ENCODE measurements around the gene KCNC3.

Gene KCNC3

DNA sequence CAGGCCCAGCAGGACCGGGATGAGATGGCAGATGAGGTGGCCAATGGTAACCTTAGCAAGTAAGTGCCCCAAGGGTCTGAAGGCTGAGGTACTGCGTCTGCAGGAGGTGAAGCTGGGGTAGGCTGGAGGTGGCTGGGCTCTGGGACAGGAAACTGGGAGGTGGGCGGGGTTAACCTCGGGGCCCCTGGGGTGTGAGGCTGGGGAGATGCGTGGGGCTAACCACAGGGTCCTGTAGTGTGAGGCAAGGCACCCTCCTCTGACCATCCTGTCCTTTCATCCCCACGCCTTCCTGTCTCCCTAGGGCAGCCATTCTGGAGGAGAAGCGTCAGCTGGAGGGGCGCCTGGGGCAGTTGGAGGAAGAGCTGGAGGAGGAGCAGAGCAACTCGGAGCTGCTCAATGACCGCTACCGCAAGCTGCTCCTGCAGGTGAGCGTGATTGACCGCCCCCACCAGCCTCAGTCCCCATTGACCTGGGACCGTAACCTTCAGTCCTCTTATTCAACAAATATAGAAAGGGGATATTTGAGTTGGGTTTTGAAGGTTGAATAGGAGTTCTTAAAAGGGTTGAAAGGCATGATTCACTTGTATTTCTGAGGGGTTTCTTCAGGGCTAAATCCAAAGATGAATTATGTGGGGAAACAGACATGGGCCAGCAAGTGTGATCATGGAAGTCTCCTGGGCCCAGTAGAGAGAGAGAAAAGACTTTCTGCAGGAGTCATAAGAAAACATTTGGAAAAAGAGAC, 35.7 kb downstream of the KCNC3 start:
- no peak for DNase-seq
- Histone ChIP-seq H3K9me3 (ENCODE audit: control extremely low read depth in 1 of 5, control insufficient read depth in 4 of 5, insufficient read depth in 2 of 5, low read depth in 1 of 5, low read length in 4 of 5) (peaks cover 0 to 3% (median 1%) of the 10 kb centered on the region in 5 experiments), H3K36me3 (ENCODE audit: control insufficient read depth in 4 of 4, insufficient read depth in 4 of 4, low read length in 3 of 4) (no peaks in the 10 kb centered on the region), H3K27ac (ENCODE audit: insufficient read depth in 1 of 2, low read depth in 1 of 2, low read length in 2 of 2, poor library complexity in 1 of 2, severe bottlenecking in 2 of 2) (no peak overlapping the region), H3K27me3 (replicated peaks in 2 of 5; ENCODE audit: control insufficient read depth in 4 of 5, insufficient read depth in 5 of 5, low read length in 4 of 5) (peaks cover 0 to 32% (median 2%) of the 10 kb centered on the region in 5 experiments), H3K4me3 (ENCODE audit: control insufficient read depth in 1 of 7, extremely low read depth in 1 of 7, insufficient read depth in 4 of 7, low read depth in 2 of 7, low read length in 6 of 7) (no peak overlapping the region), H3K4me1 (ENCODE audit: control extremely low read depth in 1 of 4, control insufficient read depth in 4 of 4, insufficient read depth in 4 of 4, low read length in 3 of 4) (no peaks in the 10 kb centered on the region)
- WGBS (ENCODE audit: insufficient coverage): 50% methylated on average over 6 of the region's 14 CpGs
- ChIA-PET CTCF (no interaction called here), POLR2A (no interaction called here)

GRCh38 chr19:50292216-50292827, 36.9 kb downstream of the KCNC3 start:
- Histone ChIP-seq H3K27ac (ENCODE audit: insufficient read depth in 1 of 2, low read depth in 1 of 2, low read length in 2 of 2, poor library complexity in 1 of 2, severe bottlenecking in 2 of 2) (no peak overlapping the region), H3K4me1 (ENCODE audit: control extremely low read depth in 1 of 4, control insufficient read depth in 4 of 4, insufficient read depth in 4 of 4, low read length in 3 of 4) (no peaks in the 10 kb centered on the region), H3K36me3 (ENCODE audit: control insufficient read depth in 4 of 4, insufficient read depth in 4 of 4, low read length in 3 of 4) (no peaks in the 10 kb centered on the region), H3K27me3 (replicated peaks in 2 of 5; ENCODE audit: control insufficient read depth in 4 of 5, insufficient read depth in 5 of 5, low read length in 4 of 5) (peaks cover 0 to 32% (median 2%) of the 10 kb centered on the region in 5 experiments), H3K9me3 (ENCODE audit: control extremely low read depth in 1 of 5, control insufficient read depth in 4 of 5, insufficient read depth in 2 of 5, low read depth in 1 of 5, low read length in 4 of 5) (peaks cover 0 to 7% (median 4%) of the 10 kb centered on the region in 5 experiments), H3K4me3 (ENCODE audit: control insufficient read depth in 1 of 7, extremely low read depth in 1 of 7, insufficient read depth in 4 of 7, low read depth in 2 of 7, low read length in 6 of 7) (no peak overlapping the region)
- 69% methylated on average over 10 of the region's 11 CpGs for WGBS (ENCODE audit: insufficient coverage)
- ChIA-PET CTCF (no interaction called here), POLR2A (no interaction called here)
- no peak for DNase-seq

GRCh38 chr19:50290775-50291174, 38.4 kb downstream of the KCNC3 start:
- ChIA-PET CTCF (no interaction called here), POLR2A (no interaction called here)
- H3K9me3 ChIP-seq (ENCODE audit: control extremely low read depth in 1 of 5, control insufficient read depth in 4 of 5, insufficient read depth in 2 of 5, low read depth in 1 of 5, low read length in 4 of 5): peaks cover 3 to 18% (median 6%) of the 10 kb centered on the region in 5 experiments
- no peak for DNase-seq
- no peaks in the 10 kb centered on the region for H3K4me1 ChIP-seq (ENCODE audit: control extremely low read depth in 1 of 4, control insufficient read depth in 4 of 4, insufficient read depth in 4 of 4, low read length in 3 of 4)
- H3K4me3 ChIP-seq (ENCODE audit: control insufficient read depth in 1 of 7, extremely low read depth in 1 of 7, insufficient read depth in 4 of 7, low read depth in 2 of 7, low read length in 6 of 7): no peak overlapping the region
- WGBS (ENCODE audit: insufficient coverage): 67% methylated on average over 13 of the region's 15 CpGs
- peaks cover 0 to 32% (median 2%) of the 10 kb centered on the region in 5 experiments for H3K27me3 ChIP-seq (replicated peaks in 2 of 5; ENCODE audit: control insufficient read depth in 4 of 5, insufficient read depth in 5 of 5, low read length in 4 of 5)
- no peaks in the 10 kb centered on the region for H3K36me3 ChIP-seq (ENCODE audit: control insufficient read depth in 4 of 4, insufficient read depth in 4 of 4, low read length in 3 of 4)
- H3K27ac ChIP-seq (ENCODE audit: insufficient read depth in 1 of 2, low read depth in 1 of 2, low read length in 2 of 2, poor library complexity in 1 of 2, severe bottlenecking in 2 of 2): no peak overlapping the region

GRCh38 chr19:50290011-50290410, 39.2 kb downstream of the KCNC3 start:
- no peak for DNase-seq
- Histone ChIP-seq H3K4me3 (ENCODE audit: control insufficient read depth in 1 of 7, extremely low read depth in 1 of 7, insufficient read depth in 4 of 7, low read depth in 2 of 7, low read length in 6 of 7) (no peak overlapping the region), H3K4me1 (ENCODE audit: control extremely low read depth in 1 of 4, control insufficient read depth in 4 of 4, insufficient read depth in 4 of 4, low read length in 3 of 4) (no peaks in the 10 kb centered on the region), H3K9me3 (ENCODE audit: control extremely low read depth in 1 of 5, control insufficient read depth in 4 of 5, insufficient read depth in 2 of 5, low read depth in 1 of 5, low read length in 4 of 5) (peaks cover 4 to 21% (median 8%) of the 10 kb centered on the region in 5 experiments), H3K36me3 (ENCODE audit: control insufficient read depth in 4 of 4, insufficient read depth in 4 of 4, low read length in 3 of 4) (no peaks in the 10 kb centered on the region), H3K27ac (ENCODE audit: insufficient read depth in 1 of 2, low read depth in 1 of 2, low read length in 2 of 2, poor library complexity in 1 of 2, severe bottlenecking in 2 of 2) (no peak overlapping the region), H3K27me3 (replicated peaks in 2 of 5; ENCODE audit: control insufficient read depth in 4 of 5, insufficient read depth in 5 of 5, low read length in 4 of 5) (peaks cover 0 to 32% (median 2%) of the 10 kb centered on the region in 5 experiments)
- ChIA-PET CTCF (no interaction called here), POLR2A (no interaction called here)
- WGBS (ENCODE audit: insufficient coverage): 94% methylated on average over 4 of the region's 6 CpGs

- CTCF ChIA-PET: no interaction called here
- H3K9me3 ChIP-seq (ENCODE audit: control extremely low read depth in 1 of 5, control insufficient read depth in 4 of 5, insufficient read depth in 2 of 5, low read depth in 1 of 5, low read length in 4 of 5): peaks cover 4 to 23% (median 9%) of the 10 kb centered on the region in 5 experiments
- peaks cover 0 to 32% (median 2%) of the 10 kb centered on the region in 5 experiments for H3K27me3 ChIP-seq (replicated peaks in 2 of 5; ENCODE audit: control insufficient read depth in 4 of 5, insufficient read depth in 5 of 5, low read length in 4 of 5)
- no peaks in the 10 kb centered on the region for H3K4me1 ChIP-seq (ENCODE audit: control extremely low read depth in 1 of 4, control insufficient read depth in 4 of 4, insufficient read depth in 4 of 4, low read length in 3 of 4)
- no peaks in the 10 kb centered on the region for H3K36me3 ChIP-seq (ENCODE audit: control insufficient read depth in 4 of 4, insufficient read depth in 4 of 4, low read length in 3 of 4)
- no peak for DNase-seq
- H3K4me3 ChIP-seq (ENCODE audit: control insufficient read depth in 1 of 7, extremely low read depth in 1 of 7, insufficient read depth in 4 of 7, low read depth in 2 of 7, low read length in 6 of 7): no peak overlapping the region
- no peak overlapping the region for H3K27ac ChIP-seq (ENCODE audit: insufficient read depth in 1 of 2, low read depth in 1 of 2, low read length in 2 of 2, poor library complexity in 1 of 2, severe bottlenecking in 2 of 2)
- POLR2A ChIA-PET: no interaction called here
- WGBS (ENCODE audit: insufficient coverage): 92% methylated on average over 4 of the region's 5 CpGs
Observed at GRCh38 chr19:50288954-50289353, 40.2 kb downstream of the KCNC3 start.

GRCh38 chr19:50287331-50287730, 41.8 kb downstream of the KCNC3 start:
- H3K36me3 ChIP-seq (ENCODE audit: control insufficient read depth in 4 of 4, insufficient read depth in 4 of 4, low read length in 3 of 4): no peaks in the 10 kb centered on the region
- no CpG with 5 or more reads among the region's 2 CpGs for WGBS (ENCODE audit: insufficient coverage)
- no peak overlapping the region for H3K4me3 ChIP-seq (ENCODE audit: control insufficient read depth in 1 of 7, extremely low read depth in 1 of 7, insufficient read depth in 4 of 7, low read depth in 2 of 7, low read length in 6 of 7)
- POLR2A ChIA-PET: no interaction called here
- H3K27me3 ChIP-seq (replicated peaks in 2 of 5; ENCODE audit: control insufficient read depth in 4 of 5, insufficient read depth in 5 of 5, low read length in 4 of 5): peaks cover 0 to 22% (median 2%) of the 10 kb centered on the region in 5 experiments
- H3K9me3 ChIP-seq (ENCODE audit: control extremely low read depth in 1 of 5, control insufficient read depth in 4 of 5, insufficient read depth in 2 of 5, low read depth in 1 of 5, low read length in 4 of 5): peaks cover 4 to 23% (median 9%) of the 10 kb centered on the region in 5 experiments
- CTCF ChIA-PET: no interaction called here
- H3K4me1 ChIP-seq (ENCODE audit: control extremely low read depth in 1 of 4, control insufficient read depth in 4 of 4, insufficient read depth in 4 of 4, low read length in 3 of 4): no peaks in the 10 kb centered on the region
- DNase-seq: no peak
- no peak overlapping the region for H3K27ac ChIP-seq (ENCODE audit: insufficient read depth in 1 of 2, low read depth in 1 of 2, low read length in 2 of 2, poor library complexity in 1 of 2, severe bottlenecking in 2 of 2)

DNA sequence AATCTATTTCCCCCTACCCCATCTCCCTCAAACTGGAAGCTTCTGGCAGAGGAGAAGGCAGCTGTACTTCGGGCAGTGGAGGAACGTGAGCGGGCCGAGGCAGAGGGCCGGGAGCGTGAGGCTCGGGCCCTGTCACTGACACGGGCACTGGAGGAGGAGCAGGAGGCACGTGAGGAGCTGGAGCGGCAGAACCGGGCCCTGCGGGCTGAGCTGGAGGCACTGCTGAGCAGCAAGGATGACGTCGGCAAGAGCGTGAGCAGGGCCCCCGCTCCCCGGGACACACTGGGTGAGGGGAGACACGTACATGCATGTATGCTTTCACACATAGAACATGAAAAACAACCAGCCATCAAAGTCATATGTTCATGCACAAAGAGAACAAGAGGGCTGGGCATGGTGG, 42.7 kb downstream of the KCNC3 start:
- Histone ChIP-seq H3K4me1 (ENCODE audit: control extremely low read depth in 1 of 4, control insufficient read depth in 4 of 4, insufficient read depth in 4 of 4, low read length in 3 of 4) (no peaks in the 10 kb centered on the region), H3K36me3 (ENCODE audit: control insufficient read depth in 4 of 4, insufficient read depth in 4 of 4, low read length in 3 of 4) (no peaks in the 10 kb centered on the region), H3K4me3 (ENCODE audit: control insufficient read depth in 1 of 7, extremely low read depth in 1 of 7, insufficient read depth in 4 of 7, low read depth in 2 of 7, low read length in 6 of 7) (no peak overlapping the region), H3K27ac (ENCODE audit: insufficient read depth in 1 of 2, low read depth in 1 of 2, low read length in 2 of 2, poor library complexity in 1 of 2, severe bottlenecking in 2 of 2) (no peak overlapping the region), H3K27me3 (replicated peaks in 2 of 5; ENCODE audit: control insufficient read depth in 4 of 5, insufficient read depth in 5 of 5, low read length in 4 of 5) (peaks cover 0 to 17% (median 0%) of the 10 kb centered on the region in 5 experiments), H3K9me3 (ENCODE audit: control extremely low read depth in 1 of 5, control insufficient read depth in 4 of 5, insufficient read depth in 2 of 5, low read depth in 1 of 5, low read length in 4 of 5) (peaks cover 4 to 23% (median 9%) of the 10 kb centered on the region in 5 experiments)
- DNase-seq: no peak
- 94% methylated on average over 18 of the region's 18 CpGs for WGBS (ENCODE audit: insufficient coverage)
- ChIA-PET POLR2A (no interaction called here), CTCF (no interaction called here)

All from common myeloid progenitor, CD34-positive (primary cell).